GM18505 (cell line): ENCODE results near the gene TCHP.

Experiments used
- ATAC-seq: cut with Tn5 transposase; IDR thresholded peaks from one replicate; pipeline ENCODE4 v1.9.1; 2021; ENCODE audit not compliant: unreplicated experiment
- POLR2A ChIP-seq: IDR thresholded peaks from 4 replicates; pipeline ENCODE4 v1.6.1; 2011; ENCODE audit warnings: borderline replicate concordance; ENCODE audit not compliant: insufficient read depth, insufficient read length; ENCODE audit errors: extremely low read depth

The TCHP gene

GRCh38 chr12:109871668-109872314 is 28.3 kb upstream of the TCHP start:
- ATAC-seq = no peak
- no peak for TF ChIP-seq POLR2A

GRCh38 chr12:109873653-109874052 is 26.4 kb upstream of the TCHP start:
- TF ChIP-seq POLR2A = no peak
- ATAC-seq = no peak

- TF ChIP-seq POLR2A = no peak
- no peak for ATAC-seq
Observed at GRCh38 chr12:109875572-109876131, 24.4 kb upstream of the TCHP start.

- no peak for ATAC-seq
- no peak for TF ChIP-seq POLR2A
Observed at GRCh38 chr12:109876406-109876805, 23.7 kb upstream of the TCHP start.

GRCh38 chr12:109877504-109878246 is 22.4 kb upstream of the TCHP start:
- TF ChIP-seq POLR2A = no peak
- no peak for ATAC-seq

- no peak for ATAC-seq
- no peak for TF ChIP-seq POLR2A
Observed at GRCh38 chr12:109878247-109878625, 21.8 kb upstream of the TCHP start.

- TF ChIP-seq POLR2A = no peak
- no peak for ATAC-seq
Observed at GRCh38 chr12:109878749-109879148, 21.3 kb upstream of the TCHP start.

GRCh38 chr12:109879351-109880042 is 20.6 kb upstream of the TCHP start:
- TF ChIP-seq POLR2A = no peak
- ATAC-seq = no peak

- peak; percentile 93 for ATAC-seq
- TF ChIP-seq POLR2A = peak; percentile 51
Observed at GRCh38 chr12:109880043-109880931, 19.8 kb upstream of the TCHP start, which contains the start of gene GLTP. Gene GLTP (minus strand): TSS chr12:109880541. CDS start chr12:109880374, 167 bp downstream.

- no peak for ATAC-seq
- no peak for TF ChIP-seq POLR2A
Observed at GRCh38 chr12:109880938-109881337, 19.1 kb upstream of the TCHP start.

GRCh38 chr12:109881752-109882151 is 18.3 kb upstream of the TCHP start:
- no peak for TF ChIP-seq POLR2A
- ATAC-seq = no peak

GRCh38 chr12:109883461-109883860 is 16.6 kb upstream of the TCHP start:
- TF ChIP-seq POLR2A = no peak
- ATAC-seq = no peak
